HepG2 (cell line): ENCODE results near the gene ARFGAP1. TPM values are rescaled to one million over a fixed set of nuclear protein-coding genes. Genes with fewer than 3 reads are reported as not detected.

Experiments
- ARNT2 ChIP-seq: sonication (generic); formaldehyde crosslinking; IDR thresholded peaks from 2 replicates; pipeline ENCODE4 v1.8.0; 2022; ENCODE audit warnings: mild to moderate bottlenecking, low read depth, missing genetic modification reagents, moderate library complexity
- ASH2L ChIP-seq: fragments of 300-600, 200-600 bp; sonication (generic); IDR thresholded peaks from 2 replicates; pipeline ENCODE4 v1.7.0; 2017; ENCODE audit warnings: low read depth, mild to moderate bottlenecking, moderate library complexity, mixed read lengths, low read length; ENCODE audit not compliant: insufficient read length
- CEBPB ChIP-seq: IDR thresholded peaks from 2 replicates; pipeline ENCODE4 v1.6.1; 2011; ENCODE audit warnings: low read depth, low read length, improper control_type of control experiment, borderline replicate concordance
- ELF3 ChIP-seq: IDR thresholded peaks from 2 replicates; pipeline ENCODE4 v1.6.1; 2016; ENCODE audit warnings: missing genetic modification reagents, missing compliant biosample characterization
- HNF4A ChIP-seq: sonication (generic); formaldehyde crosslinking; IDR thresholded peaks from 2 replicates; pipeline ENCODE4 v1.4.0; 2020; ENCODE audit warnings: missing genetic modification reagents
- LCORL ChIP-seq, 2 experiments: fragments of 450-650 bp in 1 of 2; sonication (generic) in 1 of 2; formaldehyde crosslinking in 1 of 2; IDR thresholded peaks; 2 replicates each; pipeline versions ENCODE4 v1.5.0 to v1.6.1; 2017 to 2020; ENCODE audit warnings: antibody characterized with exemption in 1 of 2, missing genetic modification reagents in 1 of 2
- NFIB ChIP-seq: sonication (generic); formaldehyde crosslinking; IDR thresholded peaks from 2 replicates; pipeline ENCODE4 v1.9.0; 2021; ENCODE audit warnings: missing genetic modification reagents, mild to moderate bottlenecking, borderline replicate concordance
- NR2F6 ChIP-seq, 2 experiments: IDR thresholded peaks; 2 replicates each; pipeline ENCODE4 v1.6.1; 2016; ENCODE audit warnings: antibody characterized with exemption in 1 of 2, mild to moderate bottlenecking in 1 of 2
- PHF21A ChIP-seq: sonication (generic); formaldehyde crosslinking; IDR thresholded peaks from 2 replicates; pipeline ENCODE4 v1.5.0; 2020; ENCODE audit warnings: mild to moderate bottlenecking, missing genetic modification reagents
- RBM39 ChIP-seq: fragments of 200-400 bp; formaldehyde crosslinking; IDR thresholded peaks from one replicate; pipeline ENCODE4 v1.6.1; 2018; ENCODE audit warnings: antibody characterized with exemption, mild to moderate bottlenecking, low read depth, low read length; ENCODE audit not compliant: poor library complexity, severe bottlenecking
- SATB2 ChIP-seq: sonication (generic); formaldehyde crosslinking; IDR thresholded peaks from 2 replicates; pipeline ENCODE4 v1.5.0; 2020; ENCODE audit warnings: missing genetic modification reagents
- SMAD1 ChIP-seq: sonication (generic); formaldehyde crosslinking; IDR thresholded peaks from 2 replicates; pipeline ENCODE4 v1.4.0; 2020; ENCODE audit warnings: missing genetic modification reagents, low read depth, mild to moderate bottlenecking, borderline replicate concordance
- SP4 ChIP-seq: sonication (generic); formaldehyde crosslinking; IDR thresholded peaks from 2 replicates; pipeline ENCODE4 v1.8.1; 2023; ENCODE audit warnings: mild to moderate bottlenecking, missing genetic modification reagents
- STAG1 ChIP-seq: sonication (generic); formaldehyde crosslinking; IDR thresholded peaks from 2 replicates; pipeline ENCODE4 v1.4.0; 2020; ENCODE audit warnings: missing genetic modification reagents
- SUZ12 ChIP-seq: fragments of 150-350 bp; IDR thresholded peaks from 2 replicates; pipeline ENCODE4 v1.6.1; 2014; ENCODE audit warnings: low read depth, low read length
- TGIF2 ChIP-seq: IDR thresholded peaks from 2 replicates; pipeline ENCODE4 v1.6.1; 2016; ENCODE audit warnings: control low read depth, missing compliant biosample characterization
- THYN1 ChIP-seq: sonication (generic); formaldehyde crosslinking; IDR thresholded peaks from 2 replicates; pipeline ENCODE4 v1.8.1; 2023; ENCODE audit warnings: low read depth, mild to moderate bottlenecking, moderate library complexity, missing genetic modification reagents, borderline replicate concordance
- U2AF1 ChIP-seq: fragments of 200-400 bp; formaldehyde crosslinking; optimal IDR thresholded peaks from 2 replicates; pipeline ENCODE3; 2017; ENCODE audit warnings: mild to moderate bottlenecking, low read depth, low read length
- ZNF251 ChIP-seq: sonication (generic); formaldehyde crosslinking; IDR thresholded peaks from 2 replicates; pipeline ENCODE4 v1.9.0; 2021; ENCODE audit warnings: mild to moderate bottlenecking, missing genetic modification reagents
- ZNF263 ChIP-seq: sonication (generic); formaldehyde crosslinking; IDR thresholded peaks from 2 replicates; pipeline ENCODE4 v1.4.0; 2020; ENCODE audit warnings: missing genetic modification reagents
- ZNF34 ChIP-seq: sonication (generic); formaldehyde crosslinking; IDR thresholded peaks from 2 replicates; pipeline ENCODE4 v1.4.0; 2020; ENCODE audit warnings: mild to moderate bottlenecking, missing genetic modification reagents, borderline replicate concordance
- ZNF382 ChIP-seq: sonication (generic); formaldehyde crosslinking; IDR thresholded peaks from 2 replicates; pipeline ENCODE4 v1.5.0; 2020; ENCODE audit warnings: missing genetic modification reagents, mild to moderate bottlenecking, borderline replicate concordance
- ZNF547 ChIP-seq: sonication (generic); formaldehyde crosslinking; IDR thresholded peaks from 2 replicates; pipeline ENCODE4 v1.5.1; 2020; ENCODE audit warnings: mild to moderate bottlenecking, missing genetic modification reagents
- ZNF569 ChIP-seq: sonication (generic); formaldehyde crosslinking; IDR thresholded peaks from 2 replicates; pipeline ENCODE4 v1.5.0; 2020; ENCODE audit warnings: mild to moderate bottlenecking, missing genetic modification reagents, moderate library complexity, borderline replicate concordance
- ZNF709 ChIP-seq: sonication (generic); formaldehyde crosslinking; IDR thresholded peaks from 2 replicates; pipeline ENCODE4 v1.5.0; 2020; ENCODE audit warnings: mild to moderate bottlenecking, missing genetic modification reagents
- ZNF749 ChIP-seq: sonication (generic); formaldehyde crosslinking; IDR thresholded peaks from 2 replicates; pipeline ENCODE4 v1.8.0; 2022; ENCODE audit warnings: mild to moderate bottlenecking, missing genetic modification reagents, moderate library complexity, borderline replicate concordance
- polyA plus RNA-seq, 8 experiments: library from polyadenylated mRNA; depleted of rRNA in 3 of 8; stranded (reverse) in 7 of 8; unstranded in 1 of 8; fragments of >200 nt; fragmentation: Illumina TruSeq in 4 of 8; extraction: Trizol in 4 of 8; gene quantifications; 2 replicates each; pipeline versions ENCODE4 v1.2.1 to v1.2.3, GENCODE V29; 2011 to 2016; ENCODE audit warnings: low read depth in 4 of 8, missing spikeins in 1 of 8, mixed read lengths in 1 of 8; ENCODE audit not compliant: insufficient read depth in 1 of 8
- total RNA-seq, 5 experiments: library from RNA; depleted of rRNA; stranded (reverse); fragments of >200 nt; fragmentation: Illumina TruSeq; extraction: Trizol; gene quantifications; 2 replicates each; pipeline ENCODE4 v1.2.3, GENCODE V29; 2016; ENCODE audit warnings: low read depth in 1 of 5
- TF ChIP-seq, protein P1 (sequence below): sonication (generic); formaldehyde crosslinking; conservative IDR thresholded peaks from 2 replicates; pipeline ENCODE4 v1.8.0; 2022; ENCODE audit warnings: mild to moderate bottlenecking, moderate library complexity, missing genetic modification reagents
- TF ChIP-seq, protein P2 (sequence below): sonication (generic); formaldehyde crosslinking; IDR thresholded peaks from 2 replicates; pipeline ENCODE4 v1.4.0; 2020; ENCODE audit warnings: mild to moderate bottlenecking, missing genetic modification reagents
- TF ChIP-seq, protein P3 (sequence below): IDR thresholded peaks from 2 replicates; pipeline ENCODE4 v1.6.1; 2016

The ARFGAP1 gene
- total and polyA plus RNA-seq, 2 of the 13 experiments (the other 11 are each of a cell fraction or from before 2014, with no cell fraction given): 132 TPM

DNA sequence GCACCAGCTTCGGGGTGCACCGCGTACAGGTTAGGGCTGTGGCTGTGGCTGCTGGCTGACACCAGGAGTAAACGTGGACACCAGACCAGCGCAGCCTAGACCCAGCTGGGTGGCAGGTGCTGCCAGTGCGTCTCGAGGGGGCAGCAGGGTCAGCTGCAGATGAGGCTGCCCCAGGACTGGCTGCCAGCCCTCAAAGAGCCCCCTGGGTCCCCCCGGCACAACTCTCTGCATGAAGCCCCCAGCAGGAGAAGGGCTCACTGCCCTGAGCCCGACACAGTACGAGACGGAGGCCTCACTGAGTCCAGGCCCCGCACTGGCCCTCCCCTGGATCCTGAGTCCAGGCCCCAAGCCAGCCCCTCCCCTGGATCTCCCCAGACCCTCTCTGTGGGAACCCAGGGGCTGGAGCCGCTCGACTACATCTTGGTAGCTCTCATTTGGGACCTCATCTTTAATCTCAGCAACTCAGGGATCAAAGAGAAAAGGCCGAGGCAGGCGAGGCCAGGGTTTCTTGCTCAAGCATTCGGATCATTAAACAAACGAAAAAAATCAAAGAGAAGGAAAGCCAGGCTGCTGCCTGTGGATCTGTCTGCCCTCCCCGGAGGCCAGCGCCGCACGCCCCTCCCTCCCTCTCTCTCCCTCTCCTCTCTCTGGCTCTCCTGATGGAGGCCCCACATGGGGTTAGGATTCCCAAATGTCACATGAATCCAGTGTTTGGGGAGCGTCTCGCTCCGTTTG, 11.4 kb upstream of the ARFGAP1 start (continued):
- TF ChIP-seq SP4 (CRISPR knock-in tag) (no peak), ZNF547 (no peak), SMAD1 (CRISPR knock-in tag) (no peak; the same call in 1 of the 2 replicates), NR2F6 (IDR thresholded peaks at IDR 0.05) (no peak), NR2F6 (CRISPR knock-in tag; IDR thresholded peaks at IDR 0.05) (peak; percentile 4; the same call in 1 of the 2 replicates), ZNF34 (no peak), U2AF1 (no peak), ARNT2 (no peak), ELF3 (CRISPR knock-in tag) (no peak), STAG1 (no peak), THYN1 (no peak), SUZ12 (no peak), ZNF251 (CRISPR knock-in tag) (0 out of 2 replicates have a peak, but pooled peaks have one; percentile 12), HNF4A (peak; percentile 23; the same call in 1 of the 2 replicates), PHF21A (CRISPR knock-in tag) (peak; percentile 71), TGIF2 (CRISPR knock-in tag) (no peak), CEBPB (peak; percentile 52), NFIB (CRISPR knock-in tag) (no peak), SATB2 (no peak), ZNF569 (no peak), ZNF749 (CRISPR knock-in tag) (no peak), ZNF382 (CRISPR knock-in tag) (no peak), RBM39 (no peak), LCORL (IDR thresholded peaks at IDR 0.05) (no peak), LCORL (CRISPR knock-in tag; IDR thresholded peaks at IDR 0.05) (no peak), ZNF709 (CRISPR knock-in tag) (no peak), ZNF263 (CRISPR knock-in tag) (no peak), ASH2L (peak; percentile 32)
- TF ChIP-seq, protein P1, sequence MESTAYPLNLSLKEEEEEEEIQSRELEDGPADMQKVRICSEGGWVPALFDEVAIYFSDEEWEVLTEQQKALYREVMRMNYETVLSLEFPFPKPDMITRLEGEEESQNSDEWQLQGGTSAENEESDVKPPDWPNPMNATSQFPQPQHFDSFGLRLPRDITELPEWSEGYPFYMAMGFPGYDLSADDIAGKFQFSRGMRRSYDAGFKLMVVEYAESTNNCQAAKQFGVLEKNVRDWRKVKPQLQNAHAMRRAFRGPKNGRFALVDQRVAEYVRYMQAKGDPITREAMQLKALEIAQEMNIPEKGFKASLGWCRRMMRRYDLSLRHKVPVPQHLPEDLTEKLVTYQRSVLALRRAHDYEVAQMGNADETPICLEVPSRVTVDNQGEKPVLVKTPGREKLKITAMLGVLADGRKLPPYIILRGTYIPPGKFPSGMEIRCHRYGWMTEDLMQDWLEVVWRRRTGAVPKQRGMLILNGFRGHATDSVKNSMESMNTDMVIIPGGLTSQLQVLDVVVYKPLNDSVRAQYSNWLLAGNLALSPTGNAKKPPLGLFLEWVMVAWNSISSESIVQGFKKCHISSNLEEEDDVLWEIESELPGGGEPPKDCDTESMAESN: no peak
- TF ChIP-seq, protein P2, sequence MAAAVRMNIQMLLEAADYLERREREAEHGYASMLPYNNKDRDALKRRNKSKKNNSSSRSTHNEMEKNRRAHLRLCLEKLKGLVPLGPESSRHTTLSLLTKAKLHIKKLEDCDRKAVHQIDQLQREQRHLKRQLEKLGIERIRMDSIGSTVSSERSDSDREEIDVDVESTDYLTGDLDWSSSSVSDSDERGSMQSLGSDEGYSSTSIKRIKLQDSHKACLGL (CRISPR knock-in tag): no peak; the same call in 1 of the 2 replicates
- TF ChIP-seq, protein P3, sequence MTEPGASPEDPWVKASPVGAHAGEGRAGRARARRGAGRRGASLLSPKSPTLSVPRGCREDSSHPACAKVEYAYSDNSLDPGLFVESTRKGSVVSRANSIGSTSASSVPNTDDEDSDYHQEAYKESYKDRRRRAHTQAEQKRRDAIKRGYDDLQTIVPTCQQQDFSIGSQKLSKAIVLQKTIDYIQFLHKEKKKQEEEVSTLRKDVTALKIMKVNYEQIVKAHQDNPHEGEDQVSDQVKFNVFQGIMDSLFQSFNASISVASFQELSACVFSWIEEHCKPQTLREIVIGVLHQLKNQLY (CRISPR knock-in tag): no peak
